ENCODE results near the gene SMG1. TPM values are rescaled to one million over a fixed set of nuclear protein-coding genes. Genes with fewer than 3 reads are reported as not detected.
"Not testable (repeated sequence)": the region's sequence is repeated elsewhere in the genome, so short reads cannot be mapped to it uniquely, and the experiment has no call there.

SMG1 gene
- total and polyA plus RNA-seq, 2 of the 13 experiments (the other 11 are each of a cell fraction or from before 2014, with no cell fraction given): 48.7 to 53.7 TPM

- TF ChIP-seq BCL3 (CRISPR knock-in tag; IDR thresholded peaks at IDR 0.05) (peak; percentile 90; the same call in 1 of the 2 replicates), ZNF224 (CRISPR knock-in tag; IDR thresholded peaks at IDR 0.05) (peak; percentile 95; the same call in 1 of the 2 replicates), BORCS8-MEF2B (CRISPR knock-in tag; IDR thresholded peaks at IDR 0.05) (peak; percentile 97), RBM39 (IDR thresholded peaks at IDR 0.05; ENCODE audit: low read depth, low read length, poor library complexity, severe bottlenecking) (peak; percentile 78), ZNF335 (CRISPR knock-in tag; IDR thresholded peaks at IDR 0.05) (peak; percentile 80; the same call in 1 of the 2 replicates), SRSF1 (optimal IDR thresholded peaks at IDR 0.05; ENCODE audit: low read depth, low read length) (peak; percentile 49), ZNF598 (CRISPR knock-in tag; IDR thresholded peaks at IDR 0.05; ENCODE audit: borderline replicate concordance) (peak; percentile 88; the same call in 1 of the 2 replicates), ZBTB40 (CRISPR knock-in tag; IDR thresholded peaks at IDR 0.05) (peak; percentile 61), ATF5 (CRISPR knock-in tag; IDR thresholded peaks at IDR 0.05; ENCODE audit: low read depth) (peak; percentile 48), NR2F1 (CRISPR knock-in tag; IDR thresholded peaks at IDR 0.05) (0 out of 4 replicates have a peak, but pooled peaks of 1 of the 2 experiments have one; percentile 15), ZNF484 (CRISPR knock-in tag; IDR thresholded peaks at IDR 0.05; ENCODE audit: borderline replicate concordance, low read depth) (peak; percentile 84; the same call in 1 of the 2 replicates), FOXP4 (CRISPR knock-in tag; IDR thresholded peaks at IDR 0.05) (peak; percentile 66; the same call in 1 of the 2 replicates), HCFC1 (IDR thresholded peaks at IDR 0.05; ENCODE audit: low read depth, low read length) (peak; percentile 19; the same call in 1 of the 2 replicates)
- not testable (repeated sequence) for TF ChIP-seq ZBTB40 (IDR thresholded peaks at IDR 0.05)
Observed at GRCh38 chr16:18925986-18926865, at the start of gene SMG1 (continued).
